Glutamatergic neuron (in vitro differentiated cells): ENCODE results near the gene TGIF1. TPM values are rescaled to one million over a fixed set of nuclear protein-coding genes. Genes with fewer than 3 reads are reported as not detected.
A peak's percentile ranks its signal among the peaks of the same experiment; 100 is the strongest.

ENCODE experiments used
- DNase-seq: peaks from one replicate; pipeline ENCODE4 v3.0.0; 2022
- H3K27ac Mint-ChIP-seq: one replicate; pipeline ENCODE4 v1.8.0; 2020; ENCODE audit warnings: mild to moderate bottlenecking, mixed read lengths, inconsistent platforms; ENCODE audit not compliant: unreplicated experiment
- H3K27me3 Mint-ChIP-seq: one replicate; pipeline ENCODE4 v1.8.0; 2020; ENCODE audit warnings: mild to moderate bottlenecking, moderate library complexity, mixed read lengths, inconsistent platforms; ENCODE audit not compliant: unreplicated experiment
- H3K36me3 Mint-ChIP-seq: one replicate; pipeline ENCODE4 v1.8.0; 2020; ENCODE audit warnings: mild to moderate bottlenecking, mixed read lengths, inconsistent platforms; ENCODE audit not compliant: unreplicated experiment
- H3K4me1 Mint-ChIP-seq: one replicate; pipeline ENCODE4 v1.8.0; 2020; ENCODE audit warnings: mild to moderate bottlenecking, low read depth, mixed read lengths, inconsistent platforms; ENCODE audit not compliant: unreplicated experiment
- H3K4me3 Mint-ChIP-seq: one replicate; pipeline ENCODE4 v1.8.0; 2020; ENCODE audit warnings: mild to moderate bottlenecking, mixed read lengths, inconsistent platforms; ENCODE audit not compliant: unreplicated experiment
- H3K9me3 Mint-ChIP-seq: one replicate; pipeline ENCODE4 v1.8.0; 2020; ENCODE audit warnings: mild to moderate bottlenecking, moderate library complexity, mixed read lengths, inconsistent platforms; ENCODE audit not compliant: unreplicated experiment
- total RNA-seq: library from RNA; stranded (reverse); fragmentation: NEBNext Ultra II Directional; extraction: Animal tissue kit (Norgen Biotek cat#: 25700); gene quantifications from one replicate; pipeline ENCODE4 v1.2.1, GENCODE V29; 2021; ENCODE audit not compliant: unreplicated experiment
- TF ChIP-seq, protein P1 (sequence below): fragments of 200-600 bp; sonication (generic); IDR thresholded peaks from one replicate; pipeline ENCODE4 v1.5.0; 2021; ENCODE audit not compliant: partially characterized antibody, unreplicated experiment

TGIF1 gene
- total RNA-seq, 1 donor from 2014 or later = 17.1 TPM

DNA sequence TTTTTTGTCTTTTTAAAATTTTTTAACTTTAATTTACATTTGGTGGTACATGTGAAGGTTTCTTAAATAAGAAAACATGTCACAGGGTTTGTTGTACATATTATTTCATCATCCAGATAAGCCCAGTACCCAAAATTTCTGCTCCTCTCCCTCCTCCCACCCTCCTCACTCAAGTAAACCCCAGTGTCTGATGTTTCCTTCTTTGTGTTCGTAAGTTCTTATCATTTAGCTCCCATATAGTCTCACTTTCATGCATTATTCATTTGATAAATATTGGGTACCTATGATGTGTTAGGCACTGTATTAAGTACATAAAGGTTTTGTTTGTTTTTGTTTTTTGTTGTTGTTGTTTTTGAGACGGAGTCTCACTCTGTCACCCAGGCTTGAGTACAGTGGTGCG, 5.7 kb upstream of the TGIF1 start:
- Mint-ChIP-seq H3K27me3 (peaks cover 18% of the 10 kb centered on the region), H3K27ac (peak overlapping the region; percentile 62), H3K4me1 (peaks cover 6% of the 10 kb centered on the region), H3K9me3 (peaks cover 17% of the 10 kb centered on the region), H3K4me3 (no peak overlapping the region), H3K36me3 (no peaks in the 10 kb centered on the region)
- no peak for DNase-seq
- TF ChIP-seq, protein P1, sequence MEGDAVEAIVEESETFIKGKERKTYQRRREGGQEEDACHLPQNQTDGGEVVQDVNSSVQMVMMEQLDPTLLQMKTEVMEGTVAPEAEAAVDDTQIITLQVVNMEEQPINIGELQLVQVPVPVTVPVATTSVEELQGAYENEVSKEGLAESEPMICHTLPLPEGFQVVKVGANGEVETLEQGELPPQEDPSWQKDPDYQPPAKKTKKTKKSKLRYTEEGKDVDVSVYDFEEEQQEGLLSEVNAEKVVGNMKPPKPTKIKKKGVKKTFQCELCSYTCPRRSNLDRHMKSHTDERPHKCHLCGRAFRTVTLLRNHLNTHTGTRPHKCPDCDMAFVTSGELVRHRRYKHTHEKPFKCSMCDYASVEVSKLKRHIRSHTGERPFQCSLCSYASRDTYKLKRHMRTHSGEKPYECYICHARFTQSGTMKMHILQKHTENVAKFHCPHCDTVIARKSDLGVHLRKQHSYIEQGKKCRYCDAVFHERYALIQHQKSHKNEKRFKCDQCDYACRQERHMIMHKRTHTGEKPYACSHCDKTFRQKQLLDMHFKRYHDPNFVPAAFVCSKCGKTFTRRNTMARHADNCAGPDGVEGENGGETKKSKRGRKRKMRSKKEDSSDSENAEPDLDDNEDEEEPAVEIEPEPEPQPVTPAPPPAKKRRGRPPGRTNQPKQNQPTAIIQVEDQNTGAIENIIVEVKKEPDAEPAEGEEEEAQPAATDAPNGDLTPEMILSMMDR = no peak

GRCh38 chr18:3444954-3445353, 5.0 kb upstream of the TGIF1 start:
- H3K27ac Mint-ChIP-seq = peak overlapping the region; percentile 72

DNA sequence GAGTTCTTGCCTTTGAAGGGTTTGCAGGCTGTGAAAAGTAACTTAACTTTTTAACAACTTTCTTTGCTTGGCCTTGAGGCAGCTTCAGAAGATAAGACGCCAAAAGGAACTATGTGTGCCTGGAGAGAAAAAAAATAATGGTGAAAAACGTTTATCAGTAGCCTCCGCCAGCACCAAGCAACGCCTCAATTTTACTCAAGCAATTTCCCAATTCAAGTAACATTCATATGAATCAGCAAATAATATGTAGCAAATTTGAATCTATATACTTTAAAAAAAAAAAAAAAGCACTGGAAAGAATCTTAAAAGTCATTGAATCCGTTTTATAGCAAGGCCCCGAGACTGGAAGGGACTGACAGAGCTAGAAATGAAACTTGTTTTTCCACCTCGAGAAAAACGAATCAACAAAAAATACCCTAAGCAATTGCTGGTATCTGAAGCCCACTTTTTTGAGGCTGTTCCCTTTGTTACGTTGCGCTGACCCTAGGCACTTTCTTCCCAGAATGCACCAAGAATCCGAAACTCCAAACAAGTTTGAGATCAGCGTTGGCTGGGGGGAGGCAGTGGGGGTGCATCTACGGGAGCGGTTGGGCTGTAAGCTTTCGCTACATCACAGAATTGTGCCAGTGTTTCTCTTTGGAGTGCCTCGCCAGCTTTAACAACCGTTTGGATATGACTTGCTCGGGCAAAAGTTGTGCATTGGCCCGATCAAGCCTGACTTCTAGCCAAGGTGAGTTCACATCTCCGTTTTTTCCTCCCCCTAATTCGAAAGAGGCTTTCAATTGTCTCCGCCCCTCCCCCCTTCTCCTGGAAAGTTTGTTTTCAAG, 2.7 kb upstream of the TGIF1 start:
- H3K4me1 Mint-ChIP-seq = peaks cover 6% of the 10 kb centered on the region
- H3K27me3 Mint-ChIP-seq = peaks cover 21% of the 10 kb centered on the region
- peak overlapping the region; percentile 91 for H3K4me3 Mint-ChIP-seq
- peak overlapping the region; percentile 89 for H3K27ac Mint-ChIP-seq
- DNase-seq = no peak
- H3K9me3 Mint-ChIP-seq = peaks cover 21% of the 10 kb centered on the region
- H3K36me3 Mint-ChIP-seq = no peaks in the 10 kb centered on the region
- TF ChIP-seq, protein P1 = no peak

More at GRCh38 chr18:3444954-3445353, 5.0 kb upstream of the TGIF1 start:
- H3K27me3 Mint-ChIP-seq = peaks cover 18% of the 10 kb centered on the region
- H3K4me1 Mint-ChIP-seq = peaks cover 6% of the 10 kb centered on the region
- DNase-seq = no peak
- H3K9me3 Mint-ChIP-seq = peaks cover 17% of the 10 kb centered on the region
- TF ChIP-seq, protein P1 = no peak
- no peaks in the 10 kb centered on the region for H3K36me3 Mint-ChIP-seq
- H3K4me3 Mint-ChIP-seq = peak overlapping the region; percentile 34

DNA sequence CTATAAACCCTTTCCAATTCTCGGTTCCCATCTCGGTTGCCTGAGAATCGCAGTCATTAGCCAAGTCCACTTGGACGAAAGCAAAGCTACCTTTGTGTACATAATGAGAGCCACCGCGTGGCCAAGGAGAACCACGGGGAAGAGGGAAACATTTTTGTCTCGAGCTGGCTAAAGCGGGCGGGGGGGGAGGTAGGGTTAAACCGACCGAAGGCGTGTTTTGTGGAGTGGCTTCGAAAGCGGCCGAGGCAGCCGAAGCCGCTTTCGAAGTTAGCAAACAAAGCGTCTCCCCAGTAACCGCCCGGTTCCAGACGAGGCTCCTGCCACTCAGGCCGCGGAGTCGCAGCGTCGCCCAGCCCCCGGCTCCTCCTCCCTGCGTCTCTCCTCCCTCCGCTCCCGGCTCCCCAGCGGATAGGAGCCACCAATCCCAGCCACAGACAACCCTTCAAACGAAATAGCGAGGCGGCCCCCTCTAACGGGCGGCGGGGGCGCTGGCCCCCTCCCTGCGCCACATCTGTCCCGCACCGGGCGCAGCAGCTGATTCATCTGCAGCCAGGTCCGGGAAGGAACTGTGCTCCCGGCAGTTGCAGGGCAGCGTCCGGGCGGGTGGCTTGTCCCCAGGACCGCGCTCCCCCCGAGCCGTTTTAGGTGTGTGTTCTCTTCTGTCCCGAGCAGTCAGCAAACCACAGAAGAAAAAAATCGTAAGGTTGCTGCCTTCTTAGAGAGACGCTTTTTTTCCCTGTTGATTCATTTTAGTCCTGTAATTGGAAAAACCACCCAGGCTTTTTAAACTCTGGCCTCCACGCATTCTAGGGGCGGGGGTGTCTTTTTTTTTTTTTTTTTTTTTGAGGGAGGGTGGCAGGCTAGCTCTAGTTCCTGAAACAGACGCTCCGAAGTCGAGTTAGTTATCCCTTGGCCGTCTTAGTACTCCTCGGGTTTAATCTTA, 1.8 kb upstream of the TGIF1 start:
- peaks cover 27% of the 10 kb centered on the region for H3K27me3 Mint-ChIP-seq
- TF ChIP-seq, protein P1 = peak; percentile 13
- H3K9me3 Mint-ChIP-seq = peaks cover 26% of the 10 kb centered on the region
- no peaks in the 10 kb centered on the region for H3K36me3 Mint-ChIP-seq
- H3K27ac Mint-ChIP-seq = peak overlapping the region; percentile 89
- peak overlapping the region; percentile 91 for H3K4me3 Mint-ChIP-seq
- H3K4me1 Mint-ChIP-seq = peaks cover 12% of the 10 kb centered on the region
- peak; percentile 92 for DNase-seq
